ENCODE data around the gene GNAS-AS1.

The GNAS-AS1 gene

GRCh38 chr20:58890518-58891085 is 39.9 kb upstream of the GNAS-AS1 start:
- peak overlapping the region; percentile 89 for H3K27ac Mint-ChIP-seq
- H3K4me1 Mint-ChIP-seq (ENCODE audit: low read depth): peaks cover 38% of the 10 kb centered on the region

GRCh38 chr20:58889798-58890517 is 39.3 kb upstream of the GNAS-AS1 start:
- Mint-ChIP-seq H3K27me3 (ENCODE audit: low read depth) (no peaks in the 10 kb centered on the region), H3K27ac (peak overlapping the region; percentile 91), H3K9me3 (no peaks in the 10 kb centered on the region), H3K4me1 (ENCODE audit: low read depth) (peaks cover 33% of the 10 kb centered on the region), H3K4me3 (peak overlapping the region; percentile 90), H3K36me3 (ENCODE audit: low read depth) (peaks cover 6% of the 10 kb centered on the region)

More at GRCh38 chr20:58890518-58891085, 39.9 kb upstream of the GNAS-AS1 start:
- Mint-ChIP-seq H3K4me3 (peak overlapping the region; percentile 90), H3K27me3 (ENCODE audit: low read depth) (no peaks in the 10 kb centered on the region), H3K9me3 (no peaks in the 10 kb centered on the region), H3K36me3 (ENCODE audit: low read depth) (peaks cover 8% of the 10 kb centered on the region)

GRCh38 chr20:58889334-58889760 is 38.6 kb upstream of the GNAS-AS1 start:
- peaks cover 6% of the 10 kb centered on the region for H3K36me3 Mint-ChIP-seq (ENCODE audit: low read depth)
- H3K4me3 Mint-ChIP-seq: peak overlapping the region; percentile 91
- H3K27ac Mint-ChIP-seq: peak overlapping the region; percentile 97
- H3K9me3 Mint-ChIP-seq: no peaks in the 10 kb centered on the region
- H3K4me1 Mint-ChIP-seq (ENCODE audit: low read depth): peaks cover 29% of the 10 kb centered on the region
- H3K27me3 Mint-ChIP-seq (ENCODE audit: low read depth): no peaks in the 10 kb centered on the region

GRCh38 chr20:58888521-58889333 is 38.0 kb upstream of the GNAS-AS1 start:
- Mint-ChIP-seq H3K9me3 (no peaks in the 10 kb centered on the region), H3K4me1 (ENCODE audit: low read depth) (peaks cover 27% of the 10 kb centered on the region), H3K4me3 (peak overlapping the region; percentile 79), H3K27me3 (ENCODE audit: low read depth) (no peaks in the 10 kb centered on the region), H3K36me3 (ENCODE audit: low read depth) (peaks cover 6% of the 10 kb centered on the region), H3K27ac (peak overlapping the region; percentile 85)

GRCh38 chr20:58888103-58888502 is 37.4 kb upstream of the GNAS-AS1 start:
- Mint-ChIP-seq H3K4me3 (peak overlapping the region; percentile 79), H3K4me1 (ENCODE audit: low read depth) (peaks cover 22% of the 10 kb centered on the region), H3K27ac (peak overlapping the region; percentile 85)

DNA sequence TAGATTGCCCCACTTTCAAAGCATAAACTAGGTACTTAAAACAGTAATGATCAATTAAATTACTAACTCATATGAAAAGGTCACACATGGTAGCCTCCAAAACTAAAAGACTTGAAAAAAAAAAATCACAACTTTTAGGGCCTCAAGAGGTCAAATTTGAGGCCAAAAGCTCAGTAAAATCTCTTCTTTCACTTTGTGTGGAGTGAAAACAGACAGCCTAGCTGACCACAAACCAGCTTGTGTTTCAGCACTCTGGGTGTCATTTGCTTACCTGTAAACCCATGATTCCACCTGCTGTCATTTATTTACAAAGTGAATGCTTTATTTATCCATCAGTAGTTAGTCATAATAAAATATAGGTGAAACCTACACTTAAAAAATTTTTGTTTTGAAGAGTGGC is 35.8 kb upstream of the GNAS-AS1 start:
- peaks cover 4% of the 10 kb centered on the region for H3K27me3 Mint-ChIP-seq (ENCODE audit: low read depth)
- H3K27ac Mint-ChIP-seq: no peak overlapping the region
- peaks cover 17% of the 10 kb centered on the region for H3K4me1 Mint-ChIP-seq (ENCODE audit: low read depth)
- H3K36me3 Mint-ChIP-seq (ENCODE audit: low read depth): no peaks in the 10 kb centered on the region
- no peak overlapping the region for H3K4me3 Mint-ChIP-seq
- H3K9me3 Mint-ChIP-seq: no peaks in the 10 kb centered on the region

More at GRCh38 chr20:58888103-58888502, 37.4 kb upstream of the GNAS-AS1 start:
- H3K27me3 Mint-ChIP-seq (ENCODE audit: low read depth): no peaks in the 10 kb centered on the region
- no peaks in the 10 kb centered on the region for H3K9me3 Mint-ChIP-seq
- peaks cover 6% of the 10 kb centered on the region for H3K36me3 Mint-ChIP-seq (ENCODE audit: low read depth)

DNA sequence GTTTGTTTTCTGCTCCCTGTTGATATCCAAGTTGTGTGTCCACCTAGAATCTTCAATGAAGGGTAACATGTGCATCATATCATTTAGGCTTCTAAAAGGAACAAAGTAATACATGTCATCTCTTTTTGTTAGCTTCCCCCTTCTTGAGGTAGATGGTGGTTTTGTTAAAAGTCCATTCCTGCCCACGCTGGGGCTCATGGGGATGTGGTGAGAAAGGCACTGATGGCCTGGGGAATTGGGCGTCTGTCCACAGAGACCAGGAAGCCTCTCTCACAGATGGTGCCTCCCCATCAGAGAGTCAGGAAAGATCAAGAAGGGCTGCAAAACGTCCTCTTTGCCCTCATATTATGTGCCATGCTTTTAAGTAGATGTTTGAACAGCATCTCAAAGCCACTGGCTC is 34.3 kb upstream of the GNAS-AS1 start:
- H3K4me1 Mint-ChIP-seq (ENCODE audit: low read depth): peaks cover 18% of the 10 kb centered on the region
- H3K36me3 Mint-ChIP-seq (ENCODE audit: low read depth): no peaks in the 10 kb centered on the region
- peaks cover 7% of the 10 kb centered on the region for H3K27me3 Mint-ChIP-seq (ENCODE audit: low read depth)
- no peak overlapping the region for H3K4me3 Mint-ChIP-seq
- H3K9me3 Mint-ChIP-seq: no peaks in the 10 kb centered on the region
- H3K27ac Mint-ChIP-seq: no peak overlapping the region

- Mint-ChIP-seq H3K4me1 (ENCODE audit: low read depth) (peaks cover 26% of the 10 kb centered on the region), H3K9me3 (no peaks in the 10 kb centered on the region), H3K36me3 (ENCODE audit: low read depth) (peaks cover 1% of the 10 kb centered on the region), H3K27me3 (ENCODE audit: low read depth) (peaks cover 7% of the 10 kb centered on the region), H3K4me3 (no peak overlapping the region), H3K27ac (no peak overlapping the region)
Observed at GRCh38 chr20:58883241-58883691, 32.6 kb upstream of the GNAS-AS1 start.

DNA sequence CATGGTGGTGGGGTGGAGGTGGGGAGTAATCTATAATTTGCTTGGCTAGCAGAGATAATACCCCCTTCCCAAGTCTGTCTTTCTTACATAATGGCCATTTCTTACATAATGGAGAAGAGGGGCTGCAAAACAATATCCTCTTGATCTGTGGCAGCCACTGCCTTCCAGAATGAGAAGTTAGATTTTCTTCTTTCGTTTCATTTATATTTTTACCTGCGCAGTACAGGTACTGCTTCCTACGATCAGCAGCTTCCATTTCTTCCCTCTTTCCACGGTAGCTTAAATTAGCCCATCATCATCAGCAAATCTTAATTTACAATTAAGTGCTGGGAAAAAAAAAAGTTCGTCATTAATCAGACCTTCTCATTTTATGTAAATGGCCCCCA is 32.0 kb upstream of the GNAS-AS1 start:
- Mint-ChIP-seq H3K27ac (no peak overlapping the region), H3K36me3 (ENCODE audit: low read depth) (peaks cover 4% of the 10 kb centered on the region), H3K27me3 (ENCODE audit: low read depth) (peaks cover 7% of the 10 kb centered on the region), H3K4me3 (no peak overlapping the region), H3K9me3 (no peaks in the 10 kb centered on the region), H3K4me1 (ENCODE audit: low read depth) (peaks cover 28% of the 10 kb centered on the region)

- Mint-ChIP-seq H3K9me3 (no peaks in the 10 kb centered on the region), H3K27me3 (ENCODE audit: low read depth) (peaks cover 7% of the 10 kb centered on the region), H3K36me3 (ENCODE audit: low read depth) (peaks cover 4% of the 10 kb centered on the region), H3K4me1 (ENCODE audit: low read depth) (peaks cover 28% of the 10 kb centered on the region), H3K27ac (no peak overlapping the region), H3K4me3 (no peak overlapping the region)
Observed at GRCh38 chr20:58880994-58881752, 30.5 kb upstream of the GNAS-AS1 start.

DNA sequence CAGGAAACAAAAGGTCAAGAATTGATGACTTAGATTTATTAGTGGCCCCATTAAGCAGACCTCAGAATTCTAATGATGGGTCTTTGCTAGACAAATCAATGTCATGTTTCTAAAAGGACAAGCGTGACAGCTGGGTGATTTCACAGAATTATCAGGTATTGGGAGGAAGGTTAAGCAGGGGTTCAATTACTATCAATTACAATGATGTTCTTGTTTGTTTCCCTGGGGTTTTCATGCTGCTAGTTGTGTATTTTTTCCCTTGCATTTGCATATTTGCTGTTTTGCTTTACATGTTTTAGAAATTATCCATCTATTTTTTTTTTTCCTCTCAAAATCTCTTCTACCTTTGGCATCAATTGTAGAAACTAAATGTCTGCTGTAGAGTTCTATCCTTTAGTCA is 29.7 kb upstream of the GNAS-AS1 start:
- Mint-ChIP-seq H3K27ac (no peak overlapping the region), H3K36me3 (ENCODE audit: low read depth) (peaks cover 4% of the 10 kb centered on the region), H3K4me3 (no peak overlapping the region), H3K4me1 (ENCODE audit: low read depth) (peaks cover 28% of the 10 kb centered on the region), H3K27me3 (ENCODE audit: low read depth) (peaks cover 7% of the 10 kb centered on the region), H3K9me3 (no peaks in the 10 kb centered on the region)

DNA sequence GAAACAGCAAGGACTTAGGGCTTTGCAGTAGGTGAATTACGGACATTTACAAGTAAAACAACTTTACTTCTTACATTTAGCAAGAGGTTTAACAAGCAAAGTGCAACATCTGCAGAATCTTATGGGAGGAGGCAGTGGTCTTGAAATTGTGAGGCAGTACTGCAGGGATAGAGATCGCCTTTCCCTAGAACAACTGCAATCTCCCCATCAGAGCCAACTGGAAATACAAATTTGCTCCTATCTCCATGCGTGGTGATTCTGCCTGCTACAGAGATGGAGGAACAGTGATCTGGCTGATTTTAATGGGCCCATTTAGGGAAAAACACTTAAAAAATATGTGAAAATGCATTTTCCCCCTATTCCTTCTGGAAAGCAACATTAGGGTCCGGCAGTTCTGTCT is 27.7 kb upstream of the GNAS-AS1 start:
- peak overlapping the region; percentile 38 for H3K4me3 Mint-ChIP-seq
- peaks cover 24% of the 10 kb centered on the region for H3K4me1 Mint-ChIP-seq (ENCODE audit: low read depth)
- H3K36me3 Mint-ChIP-seq (ENCODE audit: low read depth): peaks cover 4% of the 10 kb centered on the region
- no peaks in the 10 kb centered on the region for H3K9me3 Mint-ChIP-seq
- H3K27ac Mint-ChIP-seq: peak overlapping the region; percentile 84
- peaks cover 7% of the 10 kb centered on the region for H3K27me3 Mint-ChIP-seq (ENCODE audit: low read depth)

- Mint-ChIP-seq H3K36me3 (ENCODE audit: low read depth) (peaks cover 4% of the 10 kb centered on the region), H3K27ac (peak overlapping the region; percentile 84), H3K4me1 (ENCODE audit: low read depth) (peaks cover 24% of the 10 kb centered on the region), H3K27me3 (ENCODE audit: low read depth) (peaks cover 6% of the 10 kb centered on the region), H3K9me3 (no peaks in the 10 kb centered on the region), H3K4me3 (peak overlapping the region; percentile 38)
Observed at GRCh38 chr20:58877976-58878360, 27.3 kb upstream of the GNAS-AS1 start.

Data from T-helper 1 cell treated with Interleukin-12 subunit alpha and Interleukin-12 subunit beta and Interleukin-4 antibody, amounts not matched to agents 30 μg/mL and 1 μg/mL, for 36 hours (primary cell).